Measurements from ENCODE around the gene CDCA3. TPM values are rescaled to one million over a fixed set of nuclear protein-coding genes. Genes with fewer than 3 reads are reported as not detected.

CDCA3 gene
- total and polyA plus RNA-seq, 4 donors, result 1.3 to 4.1 (median 2.8) TPM

GRCh38 chr12:6813363-6813762 is 37.7 kb downstream of the CDCA3 start:
- WGBS, 2 donors, result 48 to 55% methylated on average over 4 of the region's 4 CpGs

GRCh38 chr12:6810758-6811157 is 40.3 kb downstream of the CDCA3 start:
- H3K4me3 ChIP-seq, result no peak overlapping the region
- no peak overlapping the region for H3K9ac ChIP-seq (ENCODE audit: insufficient read depth in 1 of 2, low read length in 2 of 2)
- H3K36me3 ChIP-seq (ENCODE audit: control insufficient read depth in 4 of 4, insufficient read depth in 4 of 4, low read length in 4 of 4), result peaks cover 0 to 16% (median 8%) of the 10 kb centered on the region in 4 donors
- H3K4me1 ChIP-seq (ENCODE audit: control insufficient read depth in 5 of 5, insufficient read depth in 5 of 5, low read length in 5 of 5), result no peaks in the 10 kb centered on the region
- no peaks in the 10 kb centered on the region for H3K27me3 ChIP-seq (ENCODE audit: control insufficient read depth in 3 of 3, insufficient read depth in 3 of 3, low read length in 2 of 3)
- no peak for DNase-seq
- 62 to 89% methylated on average over 1 of the region's 1 CpG for WGBS, 2 donors
- H3K27ac ChIP-seq (ENCODE audit: low read depth in 1 of 2, low read length in 1 of 2), result no peak overlapping the region
- TF ChIP-seq CTCF (IDR thresholded peaks at IDR 0.05; ENCODE audit: control extremely low read depth, extremely low read depth), result no peak
- no peaks in the 10 kb centered on the region for H3K9me3 ChIP-seq (ENCODE audit: control insufficient read depth in 4 of 4, insufficient read depth in 3 of 4, low read length in 3 of 4)
- ATAC-seq (ENCODE audit: insufficient read depth, low FRiP score), result no peak

More at GRCh38 chr12:6813363-6813762, 37.7 kb downstream of the CDCA3 start:
- peaks cover 0 to 4% (median 0%) of the 10 kb centered on the region in 4 donors for H3K9me3 ChIP-seq (ENCODE audit: control insufficient read depth in 4 of 4, insufficient read depth in 3 of 4, low read length in 3 of 4)
- DNase-seq (no peak), ATAC-seq (ENCODE audit: insufficient read depth, low FRiP score) (no peak)
- no peak overlapping the region for H3K9ac ChIP-seq (ENCODE audit: insufficient read depth in 1 of 2, low read length in 2 of 2)
- no peak overlapping the region for H3K27ac ChIP-seq (ENCODE audit: low read depth in 1 of 2, low read length in 1 of 2)
- no peaks in the 10 kb centered on the region for H3K27me3 ChIP-seq (ENCODE audit: control insufficient read depth in 3 of 3, insufficient read depth in 3 of 3, low read length in 2 of 3)
- H3K4me1 ChIP-seq (ENCODE audit: control insufficient read depth in 5 of 5, insufficient read depth in 5 of 5, low read length in 5 of 5), result peaks cover 0 to 7% (median 0%) of the 10 kb centered on the region in 5 donors
- no peak for TF ChIP-seq CTCF (IDR thresholded peaks at IDR 0.05; ENCODE audit: control extremely low read depth, extremely low read depth)
- H3K4me3 ChIP-seq, result no peak overlapping the region
- H3K36me3 ChIP-seq (ENCODE audit: control insufficient read depth in 4 of 4, insufficient read depth in 4 of 4, low read length in 4 of 4), result peaks cover 0 to 26% (median 12%) of the 10 kb centered on the region in 4 donors

- H3K9ac ChIP-seq (ENCODE audit: insufficient read depth in 1 of 2, low read length in 2 of 2), result no peak overlapping the region
- no peak overlapping the region for H3K27ac ChIP-seq (ENCODE audit: low read depth in 1 of 2, low read length in 1 of 2)
- WGBS, 2 donors, result 81 to 82% methylated on average over 10 of the region's 10 CpGs
- no peaks in the 10 kb centered on the region for H3K9me3 ChIP-seq (ENCODE audit: control insufficient read depth in 4 of 4, insufficient read depth in 3 of 4, low read length in 3 of 4)
- no peaks in the 10 kb centered on the region for H3K27me3 ChIP-seq (ENCODE audit: control insufficient read depth in 3 of 3, insufficient read depth in 3 of 3, low read length in 2 of 3)
- no peak for DNase-seq
- H3K4me3 ChIP-seq, result no peak overlapping the region
- ATAC-seq (ENCODE audit: insufficient read depth, low FRiP score), result no peak
- TF ChIP-seq CTCF (IDR thresholded peaks at IDR 0.05; ENCODE audit: control extremely low read depth, extremely low read depth), result no peak
- H3K4me1 ChIP-seq (ENCODE audit: control insufficient read depth in 5 of 5, insufficient read depth in 5 of 5, low read length in 5 of 5), result no peaks in the 10 kb centered on the region
- peaks cover 0 to 10% (median 4%) of the 10 kb centered on the region in 4 donors for H3K36me3 ChIP-seq (ENCODE audit: control insufficient read depth in 4 of 4, insufficient read depth in 4 of 4, low read length in 4 of 4)
Observed at GRCh38 chr12:6809056-6809455, 42.0 kb downstream of the CDCA3 start.

- no peak overlapping the region for H3K27ac ChIP-seq (ENCODE audit: low read depth in 1 of 2, low read length in 1 of 2)
- no peak overlapping the region for H3K4me3 ChIP-seq
- no peak for TF ChIP-seq CTCF (IDR thresholded peaks at IDR 0.05; ENCODE audit: control extremely low read depth, extremely low read depth)
- ATAC-seq (ENCODE audit: insufficient read depth, low FRiP score) (no peak), DNase-seq (no peak)
- H3K9me3 ChIP-seq (ENCODE audit: control insufficient read depth in 4 of 4, insufficient read depth in 3 of 4, low read length in 3 of 4), result no peaks in the 10 kb centered on the region
- no peak overlapping the region for H3K9ac ChIP-seq (ENCODE audit: insufficient read depth in 1 of 2, low read length in 2 of 2)
- WGBS, 2 donors, result 75 to 97% methylated on average over 1 of the region's 1 CpG
- no peaks in the 10 kb centered on the region for H3K4me1 ChIP-seq (ENCODE audit: control insufficient read depth in 5 of 5, insufficient read depth in 5 of 5, low read length in 5 of 5)
- peaks cover 0 to 13% (median 7%) of the 10 kb centered on the region in 4 donors for H3K36me3 ChIP-seq (ENCODE audit: control insufficient read depth in 4 of 4, insufficient read depth in 4 of 4, low read length in 4 of 4)
- H3K27me3 ChIP-seq (ENCODE audit: control insufficient read depth in 3 of 3, insufficient read depth in 3 of 3, low read length in 2 of 3), result no peaks in the 10 kb centered on the region
Observed at GRCh38 chr12:6807170-6807569, 43.9 kb downstream of the CDCA3 start.
